ENCODE results near the gene YPEL1.
A peak's percentile ranks its signal among the peaks of the same experiment; 100 is the strongest.
"Not testable (repeated sequence)": the region's sequence is repeated elsewhere in the genome, so short reads cannot be mapped to it uniquely, and the experiment has no call there.

YPEL1 gene

GRCh38 chr22:21681566-21682370 is 53.8 kb downstream of the YPEL1 start:
- DNase-seq, result no peak

DNA sequence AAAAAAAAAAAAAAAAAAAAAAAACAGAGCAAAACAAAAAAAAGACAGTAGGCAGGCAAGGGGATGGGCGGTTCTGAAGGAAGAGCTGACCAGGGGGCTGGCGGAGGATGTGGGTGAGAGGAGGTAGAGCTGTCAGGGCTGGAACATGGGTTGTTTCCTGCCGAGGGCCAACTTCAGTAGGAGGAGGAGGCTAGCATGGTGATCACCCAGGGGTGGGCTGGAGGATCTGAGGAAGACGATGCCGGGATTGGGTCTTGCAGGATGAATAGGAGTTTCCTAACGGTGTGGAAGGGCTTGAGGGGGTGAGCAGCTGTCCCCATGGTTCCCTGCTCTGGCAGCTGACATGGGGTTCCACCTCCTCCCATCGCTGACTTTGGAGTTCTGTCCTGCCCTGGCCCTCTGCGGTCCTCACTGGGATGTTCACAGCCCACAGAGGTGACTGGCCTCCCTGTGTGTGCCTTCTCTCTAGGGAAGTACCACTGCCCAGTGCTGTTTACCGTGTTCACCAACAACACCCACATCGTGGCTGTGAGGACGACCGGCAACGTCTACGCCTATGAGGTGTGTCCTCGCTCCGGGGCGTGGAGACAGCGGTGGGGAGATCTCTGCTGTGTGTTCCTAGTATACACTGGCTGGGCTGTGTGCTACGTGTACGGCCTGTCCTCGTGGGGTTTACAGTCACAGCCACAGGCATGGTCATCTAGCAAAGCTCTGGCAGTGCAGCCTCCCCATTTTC is 54.6 kb downstream of the YPEL1 start:
- DNase-seq, result no peak

GRCh38 chr22:21679383-21679782 is 56.2 kb downstream of the YPEL1 start:
- DNase-seq, result no peak

- DNase-seq, result not testable (repeated sequence)
Observed at GRCh38 chr22:21678842-21679241, 56.8 kb downstream of the YPEL1 start.

DNA sequence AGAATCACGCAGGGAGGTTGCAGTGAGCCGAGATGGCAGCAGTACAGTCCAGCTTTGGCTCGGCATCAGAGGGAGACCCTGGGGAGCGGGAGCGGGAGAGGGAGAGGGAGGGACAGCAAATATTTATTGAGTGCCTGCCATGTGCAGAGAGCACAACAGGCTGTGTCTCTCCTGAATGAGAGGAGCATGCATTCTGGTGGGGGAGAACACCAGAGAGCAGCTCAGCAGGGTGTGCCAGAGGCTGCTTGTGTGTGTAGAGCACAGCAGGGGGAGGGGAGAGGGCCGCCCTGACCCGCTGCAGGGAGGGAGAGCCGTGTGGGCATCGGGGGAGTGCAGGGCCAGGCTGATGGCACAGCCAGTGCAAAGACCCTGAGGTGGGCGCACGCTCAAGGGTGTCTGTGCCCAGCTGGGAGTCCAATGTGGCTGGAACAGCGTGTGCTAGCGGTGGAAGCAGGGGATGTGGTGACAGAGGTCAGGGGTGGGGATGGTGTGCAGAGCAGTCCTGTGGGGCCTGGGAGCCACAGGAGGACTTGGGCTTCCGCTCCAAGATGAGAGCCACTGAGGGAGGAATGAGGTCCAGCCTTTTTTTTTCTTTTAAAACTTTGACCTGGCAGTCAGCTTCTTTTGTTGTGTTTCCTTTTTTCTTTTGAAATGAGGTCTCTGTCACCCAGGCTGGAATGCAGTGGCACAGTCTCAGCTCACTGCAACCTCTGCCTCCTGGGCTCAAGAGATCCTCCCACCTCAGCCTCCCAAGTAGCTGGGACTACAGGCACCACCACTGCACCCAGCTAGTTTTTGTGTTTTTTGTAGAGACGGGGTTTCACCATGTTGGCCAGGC is 57.8 kb downstream of the YPEL1 start:
- DNase-seq, result no peak

- no peak for DNase-seq
Observed at GRCh38 chr22:21674638-21675245, 60.9 kb downstream of the YPEL1 start.

DNA sequence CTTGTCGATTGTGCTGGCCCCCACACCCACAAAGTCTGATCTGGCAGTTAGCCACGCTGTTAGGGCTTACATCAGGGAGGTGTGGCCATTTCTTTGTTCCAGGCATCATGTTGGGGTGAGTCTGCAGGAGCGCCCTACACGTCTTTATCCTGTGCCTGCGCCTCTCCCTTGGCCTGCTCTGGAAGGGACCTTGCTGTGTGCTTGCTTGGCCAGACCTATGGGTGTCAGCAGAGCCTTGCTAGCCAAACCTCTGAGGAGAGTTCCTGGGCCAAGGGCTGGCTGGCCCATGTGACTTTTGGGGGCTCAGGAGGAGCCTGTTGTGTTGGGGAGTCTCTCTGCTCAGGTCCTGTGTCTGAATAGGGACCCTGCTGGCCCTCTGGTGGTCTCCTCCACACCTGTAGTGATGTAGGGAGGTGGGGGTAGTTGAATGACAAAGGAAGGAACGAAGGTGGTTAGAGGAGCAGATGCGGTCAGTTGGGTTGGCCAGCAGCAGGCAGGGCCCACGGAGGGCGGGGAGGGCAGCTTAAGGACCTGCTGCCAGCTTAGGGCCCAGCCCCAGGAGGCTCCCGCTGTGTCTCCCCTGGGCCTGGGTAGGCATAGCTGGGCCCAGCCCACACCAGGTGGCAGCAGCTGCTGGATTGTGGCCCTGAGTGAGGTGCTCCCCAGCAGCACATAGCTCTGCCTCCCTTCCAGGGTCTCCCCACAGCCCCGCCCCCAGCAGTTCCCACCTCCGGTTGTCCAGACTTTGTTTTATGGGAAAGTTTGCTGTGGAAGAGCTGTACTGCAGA is 61.9 kb downstream of the YPEL1 start:
- no peak for DNase-seq

DNA sequence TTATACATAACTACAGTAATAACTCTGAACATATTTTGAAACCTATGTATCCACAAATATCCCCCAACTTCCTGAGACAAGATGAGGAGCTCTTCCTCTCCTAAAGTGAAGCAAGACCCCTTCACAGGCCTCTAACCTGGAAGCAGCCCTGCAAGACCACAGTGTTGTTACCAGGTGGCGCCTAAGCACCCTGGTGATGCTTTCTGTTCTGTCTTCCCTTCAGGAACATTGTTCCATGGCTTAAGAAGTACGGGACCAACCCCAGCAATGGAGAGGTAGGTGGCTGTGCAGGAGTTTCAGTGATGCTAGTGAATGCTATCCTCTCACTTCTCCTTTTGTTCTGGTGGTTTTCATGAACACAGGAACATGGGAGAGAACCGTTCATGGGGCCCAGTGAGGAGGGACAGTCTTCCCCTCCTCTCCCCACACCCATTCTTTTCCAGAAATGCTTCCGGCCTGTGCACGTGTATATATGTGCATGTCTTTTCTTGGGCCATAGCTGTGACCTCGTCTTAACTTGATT is 63.4 kb downstream of the YPEL1 start:
- DNase-seq, result no peak

- peak in 1 of 2 experiments; percentile 33 for DNase-seq
Observed at GRCh38 chr22:21669026-21669425, 66.6 kb downstream of the YPEL1 start.

- no peak for DNase-seq
Observed at GRCh38 chr22:21666786-21667185, 68.8 kb downstream of the YPEL1 start.

GRCh38 chr22:21665047-21665851 is 70.3 kb downstream of the YPEL1 start:
- no peak for DNase-seq

DNA sequence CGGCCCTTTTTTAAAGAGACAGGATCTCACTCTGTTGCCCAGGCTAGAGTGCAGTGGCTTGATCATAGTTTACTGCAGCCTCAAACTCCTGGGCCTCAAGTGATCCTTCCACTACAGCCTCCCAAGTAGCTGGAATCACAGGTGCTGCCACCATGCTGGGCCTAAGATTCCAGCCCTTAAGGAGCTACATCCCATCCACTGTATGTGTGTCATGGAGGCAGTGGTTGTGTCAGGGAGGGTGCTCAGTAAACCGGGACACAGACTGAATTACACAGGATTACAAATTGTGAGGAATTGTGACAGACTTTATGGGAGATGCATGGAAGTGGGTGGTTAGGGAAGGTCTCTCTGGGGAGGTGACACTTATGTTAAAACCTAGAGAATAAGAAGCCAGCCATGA is 71.9 kb downstream of the YPEL1 start:
- DNase-seq, result no peak

DNA sequence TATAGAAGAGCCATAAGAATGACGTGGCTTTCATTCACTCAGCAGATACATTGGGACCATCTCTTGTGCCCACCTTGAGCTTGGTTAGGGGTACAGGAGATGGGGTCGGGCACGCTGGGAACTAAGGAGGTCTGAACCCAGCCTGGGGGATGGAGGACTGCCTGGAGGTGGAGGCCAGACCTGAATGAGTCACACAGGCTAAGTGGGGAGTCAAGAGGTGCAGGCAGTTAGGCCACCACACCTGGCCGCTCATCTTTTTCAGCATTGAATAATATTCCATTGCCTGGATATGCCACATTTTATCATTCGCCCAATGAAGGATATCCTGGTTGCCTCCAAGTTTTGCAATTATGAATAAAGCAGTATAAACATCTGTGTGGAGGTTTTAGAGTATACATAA is 73.6 kb downstream of the YPEL1 start:
- no peak for DNase-seq

DNA sequence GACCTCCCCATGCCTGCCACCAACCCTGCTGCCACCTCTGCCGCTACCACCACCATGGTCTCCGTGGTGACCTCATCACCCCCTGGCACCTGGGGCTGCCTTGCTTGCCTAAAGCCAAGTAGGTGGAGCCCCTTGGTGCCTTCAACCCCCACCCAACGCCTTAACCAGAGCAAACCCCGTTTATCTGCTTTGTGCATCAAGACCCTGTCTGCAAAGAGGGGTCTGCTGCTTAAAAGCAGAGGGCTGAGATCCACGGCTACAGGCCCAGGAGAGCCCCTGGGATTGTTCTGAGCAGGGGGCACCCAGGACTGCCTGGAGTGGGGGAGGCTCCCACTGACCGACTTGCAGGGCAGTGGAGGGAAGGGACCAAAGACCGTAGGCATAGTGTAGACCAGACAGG is 74.7 kb downstream of the YPEL1 start:
- no peak for DNase-seq

DNA sequence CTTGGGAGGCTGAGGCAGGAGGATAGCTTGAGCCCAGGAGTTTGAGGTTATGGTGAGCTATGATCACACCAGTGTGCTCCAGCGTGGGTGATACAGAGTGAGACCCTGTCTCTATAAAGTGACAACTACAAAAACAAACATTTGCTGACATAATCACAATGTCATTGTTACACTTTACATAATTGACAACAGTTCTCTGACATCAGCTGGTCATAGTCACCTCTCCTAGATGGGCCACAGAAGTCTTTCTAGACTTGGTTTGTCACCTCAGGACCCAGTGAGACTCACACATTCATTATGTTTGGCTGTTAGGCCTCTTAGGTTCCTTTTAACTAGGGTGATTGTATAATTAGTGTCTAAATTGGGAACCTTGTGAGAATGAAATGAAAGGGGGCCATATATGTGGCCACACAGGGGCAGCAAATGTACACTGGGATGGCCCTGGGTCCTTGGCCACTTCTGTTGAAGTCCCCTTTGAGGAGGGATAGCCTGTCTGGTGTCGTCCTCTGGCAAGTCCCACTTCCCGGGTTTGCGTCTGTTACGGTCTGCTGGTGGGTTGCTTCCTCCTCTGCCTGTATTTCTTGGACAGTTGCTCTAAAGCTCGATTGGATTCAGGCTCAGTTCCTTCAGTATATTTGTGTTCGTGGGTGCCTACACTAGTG is 75.6 kb downstream of the YPEL1 start:
- no peak for DNase-seq

DNA sequence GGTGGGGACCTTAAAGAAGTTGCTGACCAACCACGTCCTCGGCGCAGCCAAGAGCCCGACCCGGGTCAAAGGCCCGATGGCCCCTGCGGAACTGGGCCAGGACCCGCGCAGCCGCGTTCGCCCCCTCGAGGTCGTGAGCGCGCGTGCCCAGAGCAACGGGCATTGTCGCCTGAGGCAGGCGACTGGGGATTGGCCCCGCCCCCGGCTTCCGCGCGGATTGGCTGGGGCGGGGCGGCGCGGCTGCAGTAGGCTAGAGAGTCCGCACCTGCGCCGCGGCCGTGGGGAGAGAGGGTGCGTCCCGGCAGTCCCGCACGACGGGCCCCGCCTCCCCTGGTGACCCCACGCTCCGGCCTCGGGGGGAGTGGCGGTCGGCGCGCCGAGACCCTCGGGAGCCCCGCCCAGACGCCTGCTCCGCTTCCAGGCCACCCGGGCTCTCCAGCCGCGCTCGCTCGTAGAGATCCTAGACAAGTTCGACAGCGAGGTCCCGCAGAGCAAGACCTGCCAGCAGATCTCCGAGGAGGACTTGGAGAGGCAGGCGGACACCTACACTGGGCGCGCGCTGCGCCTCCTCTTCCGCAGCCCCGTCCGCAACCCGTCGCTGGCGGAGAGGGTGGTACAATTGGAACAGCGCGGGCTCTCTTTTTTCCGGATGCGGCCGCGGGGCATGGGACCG is 78.1 kb downstream of the YPEL1 start:
- DNase-seq, result peak; percentile 51 to 89

GRCh38 chr22:21657020-21657359 is 78.6 kb downstream of the YPEL1 start:
- no peak for DNase-seq

DNA sequence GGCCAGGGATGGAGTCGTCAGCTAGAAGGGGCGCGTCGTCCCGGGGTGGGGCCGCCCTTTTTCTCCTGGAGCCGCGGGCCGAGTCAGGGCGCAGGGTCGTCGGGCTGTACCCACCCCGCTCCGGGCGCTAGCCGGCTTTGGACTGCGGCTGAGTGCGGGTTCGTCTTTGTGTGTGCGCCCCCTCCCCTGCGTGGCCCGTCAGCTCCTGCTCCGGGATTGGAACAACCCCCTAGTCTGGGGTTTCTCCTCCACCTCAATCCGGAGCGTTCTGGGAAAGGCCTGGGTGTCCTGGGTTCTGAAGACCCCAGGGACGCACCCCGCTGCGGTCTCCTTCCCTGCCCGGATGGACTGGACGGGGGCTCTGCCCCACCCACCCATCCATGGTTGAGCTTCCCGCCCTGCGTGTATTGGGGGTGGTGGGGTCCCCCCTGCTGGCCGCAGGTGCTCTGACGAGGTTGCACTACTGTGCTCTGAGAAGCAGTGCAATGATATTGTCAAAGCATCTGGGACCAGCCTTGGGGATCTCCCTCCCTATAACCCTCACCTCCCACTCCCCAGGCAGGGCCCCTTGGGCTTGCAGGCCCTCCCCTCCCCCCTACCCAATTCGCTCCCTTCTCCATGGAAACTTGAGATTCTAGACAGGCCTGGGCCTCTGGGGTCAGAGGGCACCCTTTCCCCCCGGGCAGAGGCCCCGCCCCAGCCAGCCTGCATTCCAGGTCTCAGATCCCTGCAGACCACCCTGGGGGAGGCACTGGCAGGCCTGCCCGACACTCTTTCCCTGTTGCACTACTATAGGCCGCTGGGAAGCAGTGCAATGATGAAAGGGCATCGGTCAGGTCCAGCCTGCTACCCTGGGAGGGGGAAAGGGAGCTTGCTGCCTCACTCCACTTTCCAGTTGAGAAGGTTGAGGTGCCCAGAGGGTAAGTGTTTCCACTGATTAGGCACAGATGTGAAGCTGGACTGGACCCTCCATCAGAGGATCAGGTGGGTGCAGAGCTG is 82.7 kb downstream of the YPEL1 start:
- no peak for DNase-seq

Data from NCI-H526 (cell line).